ENCODE results near the gene GALNT9. TPM values are rescaled to one million over a fixed set of nuclear protein-coding genes. Genes with fewer than 3 reads are reported as not detected.

The GALNT9 gene
- total RNA-seq, 2 experiments from 2014 or later = not detected

GRCh38 chr12:132219323-132219722 lies 110.1 kb downstream of the GALNT9 start:
- intact Hi-C loops (cut with DNase I, micrococcal nuclease) = loop anchor here in 1 of 2 experiments (2.0 kb wide), 1 partner anchor 65 kb away; no protein-coding TSS in a partner anchor

GRCh38 chr12:132218915-132219314 lies 110.5 kb downstream of the GALNT9 start:
- H3K36me3 Mint-ChIP-seq (ENCODE audit: low read depth) = no peaks in the 10 kb centered on the region
- no peak overlapping the region for H3K4me3 Mint-ChIP-seq
- peaks cover 10% of the 10 kb centered on the region for H3K4me1 Mint-ChIP-seq (ENCODE audit: low read depth)
- Histone ChIP-seq H3K4me1 (ENCODE audit: insufficient read depth, low read length) (peaks cover 19% of the 10 kb centered on the region), H3K4me3 (ENCODE audit: low read length) (no peak overlapping the region), H3K27me3 (ENCODE audit: control insufficient read depth in 1 of 2, insufficient read depth in 2 of 2, low read length in 2 of 2) (no peaks in the 10 kb centered on the region), H3K27ac (ENCODE audit: low read depth in 1 of 2, low read length in 2 of 2) (no peak overlapping the region), H3K36me3 (ENCODE audit: insufficient read depth, low read length) (no peaks in the 10 kb centered on the region), H3K9me3 (ENCODE audit: control insufficient read depth in 1 of 2, insufficient read depth in 1 of 2, low read length in 2 of 2) (peaks cover 0 to 18% of the 10 kb centered on the region in 2 experiments)
- peaks cover 9% of the 10 kb centered on the region for H3K27me3 Mint-ChIP-seq
- peak; percentile 31 to 78 (median 47) for DNase-seq
- no peak overlapping the region for H3K27ac Mint-ChIP-seq
- TF ChIP-seq CTCF (IDR thresholded peaks at IDR 0.05) = peak; percentile 64
- ChIA-PET CTCF (interaction anchor here (1.1 to 2.1 kb wide), 2 partner anchors 57 to 65 kb away, joined by 3 to 21 read pairs; no protein-coding TSS in a partner anchor), POLR2A (interaction anchor here (0.9 to 1.8 kb wide), 3 partner anchors 33 to 65 kb away, joined by 3 to 9 read pairs (median 5); no protein-coding TSS in a partner anchor)
- intact Hi-C loops (cut with DNase I, micrococcal nuclease) = loop anchor here (1.0 to 2.0 kb wide), 2 partner anchors 64 to 65 kb away; no protein-coding TSS in a partner anchor
- no peaks in the 10 kb centered on the region for H3K9me3 Mint-ChIP-seq
- ATAC-seq (ENCODE audit: poor library complexity) = peak; percentile 74

More at GRCh38 chr12:132219323-132219722, 110.1 kb downstream of the GALNT9 start:
- H3K27me3 Mint-ChIP-seq = peaks cover 9% of the 10 kb centered on the region
- Histone ChIP-seq H3K27me3 (ENCODE audit: control insufficient read depth in 1 of 2, insufficient read depth in 2 of 2, low read length in 2 of 2) (no peaks in the 10 kb centered on the region), H3K27ac (ENCODE audit: low read depth in 1 of 2, low read length in 2 of 2) (no peak overlapping the region), H3K4me1 (ENCODE audit: insufficient read depth, low read length) (peaks cover 19% of the 10 kb centered on the region), H3K4me3 (ENCODE audit: low read length) (no peak overlapping the region), H3K36me3 (ENCODE audit: insufficient read depth, low read length) (no peaks in the 10 kb centered on the region), H3K9me3 (ENCODE audit: control insufficient read depth in 1 of 2, insufficient read depth in 1 of 2, low read length in 2 of 2) (peaks cover 0 to 14% of the 10 kb centered on the region in 2 experiments)
- no peak overlapping the region for H3K4me3 Mint-ChIP-seq
- H3K9me3 Mint-ChIP-seq = no peaks in the 10 kb centered on the region
- H3K27ac Mint-ChIP-seq = no peak overlapping the region
- POLR2A ChIA-PET = interaction anchor here (0.9 to 1.8 kb wide), 3 partner anchors 34 to 65 kb away, joined by 3 to 9 read pairs (median 5); no protein-coding TSS in a partner anchor
- DNase-seq = no peak
- peak; percentile 33 for TF ChIP-seq CTCF (IDR thresholded peaks at IDR 0.05)
- no peak for ATAC-seq (ENCODE audit: poor library complexity)
- peaks cover 10% of the 10 kb centered on the region for H3K4me1 Mint-ChIP-seq (ENCODE audit: low read depth)
- no peaks in the 10 kb centered on the region for H3K36me3 Mint-ChIP-seq (ENCODE audit: low read depth)
- CTCF ChIA-PET = interaction anchor here (1.1 to 2.1 kb wide), 2 partner anchors 58 to 65 kb away, joined by 3 to 21 read pairs; no protein-coding TSS in a partner anchor

DNA sequence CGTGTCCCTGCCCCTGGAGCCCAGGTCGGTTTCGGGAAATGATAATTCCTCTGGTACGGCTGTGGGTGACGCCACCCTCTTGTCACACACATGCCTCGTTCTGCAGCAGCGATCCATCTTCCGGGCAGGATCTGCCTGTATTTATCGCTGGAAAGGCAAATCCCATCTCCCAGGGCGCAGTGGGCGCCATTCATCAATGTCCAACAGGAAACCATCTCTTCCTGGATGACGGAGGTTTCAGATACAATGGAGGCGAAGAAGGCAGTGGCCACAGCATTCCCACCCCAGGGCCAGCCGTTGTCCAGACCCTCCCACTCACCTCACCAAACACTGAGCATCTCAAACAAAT lies 110.9 kb downstream of the GALNT9 start:
- H3K4me3 ChIP-seq (ENCODE audit: low read length) = no peak overlapping the region
- Mint-ChIP-seq H3K4me1 (ENCODE audit: low read depth) (peaks cover 10% of the 10 kb centered on the region), H3K27ac (no peak overlapping the region), H3K27me3 (peaks cover 9% of the 10 kb centered on the region), H3K4me3 (no peak overlapping the region), H3K36me3 (ENCODE audit: low read depth) (no peaks in the 10 kb centered on the region), H3K9me3 (no peaks in the 10 kb centered on the region)
- ChIA-PET CTCF (interaction anchor here (1.1 to 2.1 kb wide), 2 partner anchors 57 to 65 kb away, joined by 3 to 21 read pairs; no protein-coding TSS in a partner anchor), POLR2A (interaction anchor here (1.8 kb wide), 1 partner anchor 65 kb away, joined by 9 read pairs; no protein-coding TSS in a partner anchor)
- peaks cover 0 to 22% of the 10 kb centered on the region in 2 experiments for H3K9me3 ChIP-seq (ENCODE audit: control insufficient read depth in 1 of 2, insufficient read depth in 1 of 2, low read length in 2 of 2)
- DNase-seq (no peak), ATAC-seq (ENCODE audit: poor library complexity) (no peak)
- H3K36me3 ChIP-seq (ENCODE audit: insufficient read depth, low read length) = no peaks in the 10 kb centered on the region
- H3K4me1 ChIP-seq (ENCODE audit: insufficient read depth, low read length) = peaks cover 21% of the 10 kb centered on the region
- intact Hi-C loops (cut with DNase I, micrococcal nuclease) = loop anchor here (1.0 to 2.0 kb wide), 2 partner anchors 64 kb away; no protein-coding TSS in a partner anchor
- no peak for TF ChIP-seq CTCF (IDR thresholded peaks at IDR 0.05)
- no peak overlapping the region for H3K27ac ChIP-seq (ENCODE audit: low read depth in 1 of 2, low read length in 2 of 2)
- H3K27me3 ChIP-seq (ENCODE audit: control insufficient read depth in 1 of 2, insufficient read depth in 2 of 2, low read length in 2 of 2) = no peaks in the 10 kb centered on the region

All from CD4-positive, alpha-beta T cell (primary cell).